ENCODE data around the gene GINS3.

The GINS3 gene

DNA sequence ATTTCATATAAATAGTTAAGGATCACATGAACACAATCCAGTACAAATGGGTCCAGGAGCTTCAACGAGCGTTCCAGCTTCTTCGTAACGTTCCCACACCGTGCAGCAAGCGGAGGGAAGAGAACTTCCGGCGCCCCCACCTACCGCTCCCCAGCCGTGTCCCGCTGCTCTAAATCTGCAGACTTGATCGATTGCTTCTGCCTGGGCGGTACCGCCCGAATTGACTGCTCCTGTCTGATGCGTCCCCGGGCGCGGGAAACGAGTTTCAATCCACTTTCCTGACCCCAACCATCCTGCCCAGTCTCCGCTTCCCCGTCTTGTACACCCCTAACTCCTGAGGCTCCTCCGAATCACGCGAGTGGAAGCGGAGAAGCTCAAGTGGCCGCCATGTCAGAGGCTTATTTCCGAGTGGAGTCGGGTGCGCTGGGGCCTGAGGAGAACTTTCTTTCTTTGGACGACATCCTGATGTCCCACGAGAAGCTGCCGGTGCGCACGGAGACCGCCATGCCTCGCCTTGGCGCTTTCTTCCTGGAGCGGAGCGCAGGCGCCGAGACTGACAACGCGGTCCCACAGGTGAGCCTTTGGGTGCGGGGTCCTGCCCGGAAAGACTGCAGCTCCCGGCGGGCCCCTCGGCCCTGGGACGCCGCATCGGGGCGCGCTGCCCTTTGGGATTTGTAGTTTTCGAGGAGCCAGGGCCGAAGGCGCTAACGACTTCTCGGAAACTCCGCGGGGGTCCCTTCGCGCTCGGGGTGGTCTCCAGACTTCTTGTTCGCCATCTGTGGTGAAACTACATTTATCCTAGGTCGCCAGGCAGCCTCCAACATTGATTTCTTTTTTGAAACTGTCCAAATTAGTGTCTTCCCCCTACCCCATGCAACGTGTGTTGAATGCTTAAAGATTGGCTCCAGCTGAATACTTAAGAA lies at the start of gene GINS3:
GINS3 (plus strand) TSS at position 257 of the 923 bp plus-strand sequence; CDS start at position 388, 131 bp downstream.
- DNase-seq (ENCODE audit: low read depth in 2 of 2): peak; percentile 77 to 85

DNA sequence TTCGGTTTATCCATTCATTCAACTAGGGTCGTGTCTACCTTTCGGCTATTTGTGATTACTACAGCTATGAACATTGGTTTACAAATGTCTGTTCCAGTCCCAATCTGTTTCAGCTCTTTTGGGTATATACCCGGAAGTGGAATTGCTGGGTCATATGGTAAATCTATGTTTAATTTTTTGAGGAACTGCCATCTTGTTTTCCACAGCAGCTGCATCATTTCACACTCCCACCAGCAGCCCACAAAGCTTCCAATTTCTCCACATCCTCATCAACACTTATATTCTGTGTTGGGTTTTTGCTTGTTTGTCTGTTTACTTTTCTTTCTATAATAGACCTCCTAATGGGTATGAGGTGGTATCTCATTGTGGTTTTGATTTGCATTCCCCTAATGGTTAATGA lies 48.7 kb upstream of the GINS3 start:
- DNase-seq (ENCODE audit: low read depth in 2 of 2): no peak

DNA sequence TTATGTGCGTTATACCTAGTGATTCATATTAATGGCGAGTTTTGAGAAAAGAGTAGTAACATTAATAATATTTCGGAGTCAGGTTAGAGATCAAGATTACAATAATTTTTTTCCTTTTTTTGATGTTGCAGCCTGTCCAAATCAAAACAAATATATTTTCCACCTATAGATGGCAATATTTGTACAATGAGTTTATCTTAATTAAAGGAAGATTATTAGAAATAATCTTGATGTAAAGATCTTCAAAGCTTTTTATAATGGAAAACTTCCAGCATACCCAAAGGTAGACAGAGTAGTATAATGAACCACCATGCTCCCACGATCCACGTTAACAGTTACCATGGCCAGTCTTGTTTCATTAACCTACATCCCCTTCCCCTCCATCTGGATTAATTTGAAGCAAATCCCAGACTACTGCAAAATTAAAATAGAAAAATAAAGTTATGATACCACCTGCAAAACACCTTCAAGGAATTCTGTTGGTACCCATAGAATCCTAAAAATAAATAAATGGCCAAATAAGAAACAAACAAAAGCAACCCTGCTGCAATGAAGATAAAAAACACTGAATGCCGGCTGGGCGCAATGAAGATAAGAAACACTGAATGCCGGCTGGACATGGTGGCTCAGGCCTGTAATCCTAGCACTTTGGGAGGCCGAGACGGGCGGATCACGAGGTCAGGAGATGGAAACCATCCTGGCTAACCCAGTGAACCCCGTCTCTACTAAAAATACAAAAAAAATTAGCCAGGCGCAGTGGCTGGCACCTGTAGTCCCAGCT lies 46.5 kb upstream of the GINS3 start:
- no peak for DNase-seq (ENCODE audit: low read depth in 2 of 2)

DNA sequence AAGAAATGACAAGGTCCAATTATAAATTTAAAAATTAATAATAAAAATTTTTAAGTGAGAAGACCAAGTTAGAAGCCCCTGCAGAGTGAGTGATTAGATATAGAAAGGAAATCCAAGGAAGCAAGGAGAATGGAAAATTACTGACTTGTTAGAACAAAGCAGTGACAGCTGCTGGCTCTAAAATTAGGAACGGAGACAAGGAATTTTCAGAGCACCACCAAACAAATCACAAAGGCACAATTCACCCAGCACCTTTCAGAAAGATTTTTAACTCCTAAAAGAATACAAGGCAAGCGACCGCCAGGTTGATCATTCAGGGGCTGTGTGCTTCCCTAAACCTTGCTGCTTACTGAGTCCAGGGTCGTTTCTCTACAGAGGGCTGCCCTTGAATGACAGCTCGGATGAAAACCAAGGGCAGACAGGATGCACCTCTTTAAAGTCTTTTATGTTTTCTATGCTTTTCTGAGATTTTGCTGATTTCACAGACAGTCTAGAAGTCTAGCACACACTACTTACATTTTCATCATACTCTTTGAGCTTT lies 45.4 kb upstream of the GINS3 start:
- no peak for DNase-seq (ENCODE audit: low read depth in 2 of 2)

DNA sequence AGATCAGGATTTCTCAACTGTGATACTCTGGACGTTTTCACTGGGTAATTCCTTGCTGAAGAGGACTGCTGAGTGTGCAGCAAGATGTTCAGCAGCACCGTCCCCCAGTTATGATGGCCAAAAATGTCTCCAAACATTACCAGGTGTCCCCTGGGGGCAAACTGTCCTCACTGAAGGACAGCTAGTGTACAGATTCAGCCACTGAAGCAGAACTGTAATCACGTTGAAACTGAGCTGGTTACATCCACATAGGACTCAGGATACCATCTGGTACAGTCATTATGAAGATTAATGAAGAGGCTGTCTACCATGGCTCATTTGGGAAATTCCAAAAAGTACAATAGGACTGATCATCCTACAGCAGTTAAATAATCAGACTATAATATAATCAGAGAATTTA lies 43.3 kb upstream of the GINS3 start:
- DNase-seq (ENCODE audit: low read depth in 2 of 2): no peak

DNA sequence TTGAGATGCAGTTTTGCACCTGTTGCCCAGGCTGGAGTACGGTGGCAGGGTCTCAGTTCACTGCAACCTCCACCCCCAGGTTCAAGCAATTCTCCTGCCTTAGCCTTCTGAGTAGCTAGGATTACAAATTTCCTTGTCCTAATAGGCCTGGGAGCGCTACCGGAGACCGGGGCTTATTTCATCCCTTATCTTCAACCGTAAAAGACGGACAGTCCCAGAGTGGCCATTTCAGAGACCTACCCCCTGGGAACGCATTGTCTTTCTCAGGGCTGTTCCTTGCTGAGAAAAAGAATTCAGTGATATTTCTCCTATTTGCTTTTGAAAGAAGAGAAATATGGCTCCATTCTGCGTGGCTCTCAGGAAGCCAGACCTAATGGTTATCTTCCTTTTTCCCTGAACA lies 39.6 kb upstream of the GINS3 start:
- DNase-seq (ENCODE audit: low read depth in 2 of 2): no peak

DNA sequence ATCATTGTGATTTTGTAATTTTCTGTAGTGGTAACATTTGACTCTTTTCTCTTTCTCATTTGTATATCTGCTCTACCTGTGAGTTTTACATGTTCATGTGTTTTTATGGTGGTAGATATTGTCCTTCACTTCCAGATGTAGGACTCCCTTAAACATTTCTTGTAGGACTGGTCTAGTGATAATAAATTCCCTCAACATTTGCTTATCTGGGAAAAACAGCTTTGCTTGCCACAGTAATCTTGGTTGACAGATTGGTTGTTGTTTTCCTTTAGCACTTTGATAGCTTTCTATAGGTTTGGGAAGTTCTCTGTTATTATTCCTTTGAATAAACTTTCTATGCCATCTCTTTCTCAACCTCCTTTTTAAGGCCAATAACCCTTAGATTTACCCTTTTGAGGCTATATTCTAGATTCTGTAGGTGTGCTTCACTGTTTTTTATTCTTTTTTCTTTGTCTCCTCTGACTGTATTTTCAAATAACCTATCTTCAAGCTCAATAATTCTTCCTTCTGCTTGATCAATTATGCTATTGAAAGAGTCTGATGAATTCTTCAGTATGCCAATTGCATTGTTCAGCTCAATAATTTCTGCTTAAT lies 32.1 kb upstream of the GINS3 start:
- no peak for DNase-seq (ENCODE audit: low read depth in 2 of 2)

DNA sequence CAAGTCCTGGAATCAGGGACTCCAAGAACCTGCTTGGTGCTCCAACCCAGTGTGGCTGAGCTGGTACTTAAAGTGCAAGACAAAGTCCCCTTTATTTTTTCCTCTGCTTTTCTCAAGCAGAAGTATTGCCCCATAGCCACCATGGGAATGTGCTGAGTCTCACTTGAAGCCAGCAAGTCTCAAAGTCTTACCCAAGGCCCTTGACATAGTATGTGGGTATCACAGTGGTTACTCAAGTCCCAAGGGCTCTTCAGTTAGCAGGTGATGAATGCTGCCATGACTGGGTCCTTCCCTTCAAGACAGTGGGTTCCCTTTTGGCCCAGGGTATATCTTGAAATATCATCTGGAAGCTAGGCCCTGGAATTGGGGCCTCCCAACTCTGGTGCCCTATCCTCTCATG lies 30.5 kb upstream of the GINS3 start:
- DNase-seq (ENCODE audit: low read depth in 2 of 2): no peak

DNA sequence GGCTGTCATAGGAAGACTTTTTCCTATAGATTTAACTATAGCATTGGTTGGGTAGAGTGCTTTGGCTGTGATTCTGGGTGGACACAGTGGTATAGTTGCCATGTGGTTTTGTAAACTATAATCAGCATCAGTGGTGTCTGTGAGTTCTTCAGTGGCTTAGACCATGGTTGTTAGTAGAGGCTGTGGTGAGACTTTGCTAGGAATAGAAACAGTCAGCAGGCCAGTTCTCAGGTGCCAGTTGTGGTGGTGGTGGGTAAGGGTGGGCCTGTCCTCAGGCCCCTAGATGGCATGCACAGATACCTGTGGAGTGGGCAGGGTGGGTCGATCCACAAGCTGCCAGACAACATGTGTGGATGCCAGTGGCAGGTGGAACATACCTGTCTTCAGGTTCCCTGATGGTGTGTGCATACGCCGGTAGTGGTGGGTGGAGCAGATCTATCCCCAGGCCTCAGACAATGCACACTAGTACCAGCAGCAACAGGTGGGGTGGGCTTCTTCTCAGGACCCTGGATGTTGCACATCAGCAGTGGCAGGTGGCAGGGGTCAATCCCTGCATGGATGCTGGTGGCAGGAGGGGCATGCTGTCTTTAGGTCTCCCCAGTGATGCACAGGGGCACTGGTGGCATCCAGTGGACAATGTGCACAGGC lies 28.4 kb upstream of the GINS3 start:
- DNase-seq (ENCODE audit: low read depth in 2 of 2): no peak

DNA sequence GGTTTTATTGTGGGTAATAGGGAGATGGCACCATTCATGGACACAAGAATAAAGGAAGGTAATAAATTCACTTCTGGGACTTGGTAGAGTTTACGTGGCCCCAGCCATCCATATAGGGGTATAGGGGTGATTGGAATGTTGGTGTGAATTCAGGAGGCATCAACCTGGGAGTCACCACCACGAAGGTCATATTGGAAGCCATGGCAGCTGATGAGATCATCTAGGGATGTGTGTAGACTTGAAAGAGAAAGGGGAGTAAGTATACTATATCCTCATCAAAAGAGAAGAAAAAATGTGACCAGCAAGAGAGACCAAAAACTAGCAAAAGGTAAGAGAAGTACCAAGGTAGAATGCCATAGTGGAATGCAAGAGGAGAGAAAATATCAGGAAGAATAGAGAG lies 26.6 kb upstream of the GINS3 start:
- DNase-seq (ENCODE audit: low read depth in 2 of 2): no peak

DNA sequence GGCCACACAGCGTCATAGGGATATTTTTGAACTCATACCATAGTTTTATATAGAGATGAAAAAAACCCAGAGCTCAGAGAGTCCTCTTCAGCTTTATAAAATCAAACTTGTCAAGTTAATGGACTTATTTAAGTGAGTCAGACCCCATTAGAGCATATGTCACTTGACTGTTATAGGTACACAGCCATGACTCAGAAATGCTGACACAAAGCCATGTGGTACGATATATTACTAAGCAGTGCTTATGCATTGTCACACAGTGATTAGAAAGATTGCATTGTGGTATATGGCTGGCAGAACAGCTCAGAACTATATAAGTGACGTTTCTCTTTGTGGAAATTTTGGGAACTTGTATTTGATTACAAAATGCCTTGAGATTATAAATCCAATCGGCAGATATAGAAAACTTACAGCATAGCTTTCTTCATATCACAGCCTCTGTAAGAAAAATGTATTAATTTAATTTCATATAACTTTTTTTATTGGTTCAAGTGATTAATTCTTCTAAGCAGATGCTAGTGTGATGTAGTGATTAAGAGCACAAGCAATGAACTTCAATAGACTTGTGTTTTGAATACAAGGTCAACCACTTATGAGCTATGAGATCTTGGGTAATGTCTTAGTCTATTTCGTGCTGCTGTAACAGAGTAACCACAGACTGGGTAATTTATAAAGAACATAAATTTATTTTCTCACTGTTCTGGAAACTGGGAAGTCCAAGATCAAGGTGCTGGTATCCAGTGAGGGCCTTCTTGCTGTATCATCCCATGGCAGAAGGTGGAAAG lies 25.8 kb upstream of the GINS3 start:
- no peak for DNase-seq (ENCODE audit: low read depth in 2 of 2)

DNA sequence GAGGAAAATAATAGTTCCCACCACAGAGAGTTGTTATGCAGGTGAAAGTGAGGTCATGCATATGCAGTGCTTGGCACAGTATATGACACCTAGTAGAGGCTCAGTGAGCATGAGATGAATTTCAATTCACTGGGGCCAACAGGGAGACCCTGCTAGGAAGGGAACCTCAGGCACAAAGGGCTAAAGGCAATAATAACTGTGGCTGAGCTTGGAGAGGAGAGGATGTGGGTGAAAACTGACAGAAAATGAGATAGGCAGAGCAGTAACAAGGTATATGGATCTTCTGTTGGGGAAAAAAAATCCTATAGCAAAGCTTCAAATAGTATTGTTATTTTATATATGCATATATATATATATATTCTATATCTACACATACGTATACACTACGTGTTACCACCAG lies 25.0 kb upstream of the GINS3 start:
- DNase-seq (ENCODE audit: low read depth in 2 of 2): no peak

DNA sequence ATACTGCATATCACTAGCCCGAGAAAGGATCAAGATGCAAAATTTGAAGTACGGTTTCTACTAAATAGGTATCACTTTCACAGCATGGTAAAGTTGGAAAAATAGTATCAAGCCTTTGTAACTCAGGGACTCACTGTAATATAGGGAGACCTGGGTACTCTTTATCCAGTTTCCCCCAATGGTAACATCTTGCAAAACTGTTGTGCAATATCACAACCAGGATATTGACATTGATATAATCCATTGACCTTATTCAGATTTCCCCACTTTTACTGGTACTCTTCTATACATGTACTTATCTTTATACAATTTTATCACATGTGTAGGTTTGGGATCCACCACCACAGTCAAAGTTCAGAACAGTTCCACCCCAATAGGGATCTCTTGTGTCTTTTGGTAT lies 20.4 kb upstream of the GINS3 start:
- no peak for DNase-seq (ENCODE audit: low read depth in 2 of 2)

DNA sequence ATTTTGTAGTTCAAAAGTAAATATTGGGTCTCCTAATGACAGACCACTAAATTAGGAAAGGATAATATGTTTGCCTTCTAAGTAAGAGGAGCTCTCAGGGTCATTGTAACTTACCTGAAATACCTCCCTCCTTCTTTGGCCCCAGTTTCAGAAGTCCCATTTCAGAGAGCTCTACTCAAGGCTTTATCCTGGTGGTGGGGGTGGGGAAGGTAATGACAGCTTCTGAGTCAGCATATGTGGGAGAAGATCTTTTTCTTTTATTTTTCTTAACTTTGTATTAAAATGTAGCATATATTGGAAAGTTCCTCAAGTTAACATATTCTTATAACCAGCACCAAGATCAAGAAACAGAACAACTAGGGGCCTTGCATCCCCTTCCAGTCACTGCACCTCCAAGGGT lies 16.9 kb upstream of the GINS3 start:
- DNase-seq (ENCODE audit: low read depth in 2 of 2): no peak

DNA sequence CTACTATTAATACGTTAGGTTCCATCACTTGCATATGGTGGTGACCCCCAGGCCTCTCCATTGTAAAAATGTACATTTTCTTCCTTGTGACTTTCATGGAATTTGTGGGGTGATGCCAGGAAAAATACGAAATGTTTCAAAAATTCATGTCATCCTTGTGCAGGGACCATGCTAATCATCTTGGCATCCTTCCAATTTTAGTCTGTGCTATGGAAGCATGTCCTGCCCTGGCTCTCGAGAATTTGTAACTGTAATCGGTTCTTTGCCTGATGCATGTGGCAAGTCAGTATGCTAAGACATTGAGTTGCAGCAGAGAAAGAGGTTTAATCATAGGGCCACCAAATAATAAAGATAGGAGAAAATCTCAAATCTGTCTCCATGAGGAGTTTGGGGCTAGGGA lies 14.3 kb upstream of the GINS3 start:
- DNase-seq (ENCODE audit: low read depth in 2 of 2): no peak

DNA sequence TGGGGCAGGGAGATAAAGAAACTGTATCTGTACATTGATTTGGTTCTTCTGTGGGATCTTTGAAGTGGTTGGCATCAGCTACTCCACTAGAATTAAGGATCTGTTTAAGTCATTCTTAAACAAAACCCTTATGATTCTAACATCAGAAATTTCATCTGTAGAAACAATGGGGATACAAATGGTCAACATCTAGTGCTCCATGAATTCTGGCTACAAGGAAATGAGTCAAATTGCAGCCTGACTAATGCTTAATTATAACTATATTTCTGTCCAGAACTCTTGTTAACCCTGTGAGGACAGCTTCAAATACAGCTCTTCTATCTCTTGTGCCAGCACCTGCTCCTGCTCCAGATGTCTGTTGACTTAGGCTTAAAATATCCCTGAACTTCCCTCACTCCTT lies 13.9 kb upstream of the GINS3 start:
- DNase-seq (ENCODE audit: low read depth in 2 of 2): no peak

DNA sequence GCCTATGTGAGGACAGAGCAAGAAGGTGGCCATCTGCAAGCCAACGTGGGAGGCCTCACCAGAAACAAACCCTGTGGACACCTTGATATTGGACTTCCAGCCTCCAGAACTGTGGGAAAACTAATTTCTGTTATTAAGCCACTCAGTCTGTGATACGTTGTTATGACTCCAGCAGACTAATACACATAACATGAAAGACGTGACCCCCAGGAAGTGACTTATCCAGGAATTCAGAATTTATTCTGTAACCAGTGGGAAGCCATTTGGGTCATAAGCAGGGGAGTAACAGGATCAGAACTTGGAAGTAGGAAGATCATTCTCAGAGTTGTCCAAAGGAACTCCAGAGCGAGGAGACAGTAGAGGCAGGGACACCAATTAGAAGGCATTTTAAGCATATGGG lies 12.5 kb upstream of the GINS3 start:
- DNase-seq (ENCODE audit: low read depth in 2 of 2): no peak

DNA sequence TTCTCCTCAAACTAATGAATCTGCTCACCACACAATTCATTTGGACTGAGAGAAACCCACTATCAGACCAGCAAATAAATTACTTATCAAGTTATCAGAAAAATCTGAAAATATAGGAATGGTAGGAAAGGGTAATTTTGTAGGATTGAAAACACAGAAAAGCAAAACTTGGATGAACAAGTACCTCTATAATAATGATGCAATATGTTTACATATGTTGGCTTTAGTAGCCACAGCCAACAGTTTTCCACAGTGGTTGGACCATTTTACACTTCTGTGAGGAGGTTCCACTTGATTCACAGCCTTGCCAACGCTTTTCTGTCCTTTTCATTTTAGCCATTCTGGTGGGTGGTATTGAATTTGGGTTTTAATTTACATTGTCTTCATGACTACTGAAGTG lies 10.6 kb upstream of the GINS3 start:
- DNase-seq (ENCODE audit: low read depth in 2 of 2): no peak

DNA sequence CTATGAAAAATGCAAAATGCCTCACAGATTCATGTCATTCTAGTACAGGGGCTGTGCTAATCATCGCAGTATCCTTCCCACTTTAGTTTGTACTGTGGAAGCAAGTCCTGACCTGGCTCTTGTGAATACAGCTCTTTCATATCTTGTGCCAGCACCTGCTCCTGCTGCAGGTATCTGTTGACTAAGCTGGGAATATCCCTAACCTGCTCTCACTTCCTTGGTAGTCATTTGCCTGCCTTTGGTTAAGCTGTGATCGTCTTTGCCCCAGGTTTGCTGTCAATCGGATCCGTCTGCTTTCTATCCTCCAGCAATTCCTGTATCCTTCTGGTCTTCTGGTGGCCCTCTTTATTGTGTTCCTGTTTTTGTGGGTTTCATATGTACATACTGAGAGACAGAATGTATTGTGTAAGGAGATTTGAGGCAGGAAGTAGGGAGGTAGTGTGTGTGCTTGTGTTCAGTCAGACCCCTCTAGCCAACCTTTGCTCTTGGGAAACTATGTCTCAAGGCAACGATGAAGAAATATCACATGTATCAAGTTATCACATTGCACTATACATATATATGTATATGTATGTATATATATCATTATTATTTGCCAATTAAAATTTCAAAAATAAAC lies 7.7 kb upstream of the GINS3 start:
- DNase-seq (ENCODE audit: low read depth in 2 of 2): no peak

DNA sequence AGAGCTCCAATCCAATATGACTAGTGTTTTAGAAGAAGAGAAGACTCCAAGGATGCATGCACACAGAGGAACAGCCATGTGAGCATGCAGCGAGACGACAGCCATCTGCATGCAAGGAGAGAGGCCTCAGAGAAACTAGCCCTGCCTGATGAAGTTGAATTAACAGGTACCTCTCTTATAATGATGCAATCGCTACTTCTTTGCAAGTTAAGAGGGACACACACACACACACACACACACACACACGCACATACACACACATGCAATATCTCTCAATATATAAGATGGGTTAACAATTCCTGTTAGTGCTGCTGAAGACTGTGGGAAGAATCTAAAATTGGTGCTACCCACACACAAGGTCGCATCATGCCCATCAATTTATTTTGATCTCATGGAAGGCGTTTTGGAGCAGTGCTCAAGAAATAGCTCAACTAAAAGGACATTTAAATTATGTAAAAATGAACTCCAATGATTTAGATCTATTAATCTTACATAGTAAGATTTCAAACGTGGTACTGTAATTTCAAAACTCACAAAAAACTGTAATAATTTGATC lies 7.0 kb upstream of the GINS3 start:
- no peak for DNase-seq (ENCODE audit: low read depth in 2 of 2)
